ENCODE measurements around the gene EMILIN2.

Gene EMILIN2

GRCh38 chr18:2895391-2895790, 48.6 kb downstream of the EMILIN2 start:
- Mint-ChIP-seq H3K27ac (no peak overlapping the region), H3K9me3 (peaks cover 5% of the 10 kb centered on the region), H3K36me3 (no peaks in the 10 kb centered on the region), H3K4me3 (no peak overlapping the region), H3K4me1 (peaks cover 19% of the 10 kb centered on the region)
- ATAC-seq (no peak), DNase-seq (ENCODE audit: low spot score in 2 of 2) (no peak)

GRCh38 chr18:2896990-2897389, 50.2 kb downstream of the EMILIN2 start:
- H3K4me3 Mint-ChIP-seq = no peak overlapping the region
- ATAC-seq = no peak
- H3K4me1 Mint-ChIP-seq = peaks cover 3% of the 10 kb centered on the region
- no peaks in the 10 kb centered on the region for H3K36me3 Mint-ChIP-seq
- DNase-seq (ENCODE audit: low spot score in 2 of 2) = no peak
- H3K27ac Mint-ChIP-seq = no peak overlapping the region
- H3K9me3 Mint-ChIP-seq = no peaks in the 10 kb centered on the region

GRCh38 chr18:2897448-2898185, 50.8 kb downstream of the EMILIN2 start:
- DNase-seq (ENCODE audit: low spot score in 2 of 2) = no peak
- H3K36me3 Mint-ChIP-seq = no peaks in the 10 kb centered on the region
- H3K4me3 Mint-ChIP-seq = no peak overlapping the region
- ATAC-seq = no peak
- H3K27ac Mint-ChIP-seq = peak overlapping the region; percentile 71
- no peaks in the 10 kb centered on the region for H3K4me1 Mint-ChIP-seq
- H3K9me3 Mint-ChIP-seq = no peaks in the 10 kb centered on the region

GRCh38 chr18:2898186-2898640, 51.4 kb downstream of the EMILIN2 start:
- Mint-ChIP-seq H3K4me1 (no peaks in the 10 kb centered on the region), H3K4me3 (no peak overlapping the region), H3K27ac (peak overlapping the region; percentile 71), H3K36me3 (no peaks in the 10 kb centered on the region), H3K9me3 (no peaks in the 10 kb centered on the region)
- no peak for DNase-seq (ENCODE audit: low spot score in 2 of 2)
- peak; percentile 67 for ATAC-seq

GRCh38 chr18:2900684-2901422, 54.0 kb downstream of the EMILIN2 start:
- peaks cover 6% of the 10 kb centered on the region for H3K36me3 Mint-ChIP-seq
- H3K9me3 Mint-ChIP-seq = no peaks in the 10 kb centered on the region
- no peaks in the 10 kb centered on the region for H3K4me1 Mint-ChIP-seq
- no peak for DNase-seq (ENCODE audit: low spot score in 2 of 2)
- ATAC-seq = no peak
- no peak overlapping the region for H3K27ac Mint-ChIP-seq
- no peak overlapping the region for H3K4me3 Mint-ChIP-seq

GRCh38 chr18:2901423-2901985, 54.7 kb downstream of the EMILIN2 start:
- Mint-ChIP-seq H3K4me3 (no peak overlapping the region), H3K9me3 (no peaks in the 10 kb centered on the region), H3K27ac (no peak overlapping the region), H3K36me3 (peaks cover 7% of the 10 kb centered on the region), H3K4me1 (no peaks in the 10 kb centered on the region)
- no peak for DNase-seq (ENCODE audit: low spot score in 2 of 2)
- ATAC-seq = no peak

GRCh38 chr18:2902327-2902726, 55.5 kb downstream of the EMILIN2 start:
- Mint-ChIP-seq H3K9me3 (no peaks in the 10 kb centered on the region), H3K4me1 (peaks cover 3% of the 10 kb centered on the region), H3K4me3 (no peak overlapping the region), H3K36me3 (peaks cover 7% of the 10 kb centered on the region), H3K27ac (no peak overlapping the region)
- no peak for ATAC-seq
- DNase-seq (ENCODE audit: low spot score in 2 of 2) = no peak

- Mint-ChIP-seq H3K27ac (no peak overlapping the region), H3K9me3 (no peaks in the 10 kb centered on the region), H3K4me1 (peaks cover 10% of the 10 kb centered on the region), H3K4me3 (no peak overlapping the region), H3K36me3 (peaks cover 7% of the 10 kb centered on the region)
- DNase-seq (ENCODE audit: low spot score in 2 of 2) (no peak), ATAC-seq (no peak)
These were observed 56.2 kb downstream of the EMILIN2 start for GRCh38 chr18:2903006-2903405.

- Mint-ChIP-seq H3K9me3 (no peaks in the 10 kb centered on the region), H3K4me1 (peaks cover 18% of the 10 kb centered on the region), H3K27ac (peak overlapping the region; percentile 83), H3K4me3 (peak overlapping the region; percentile 74), H3K36me3 (peaks cover 34% of the 10 kb centered on the region)
- DNase-seq (ENCODE audit: low spot score in 2 of 2) = peak; percentile 36 to 81
- ATAC-seq = peak; percentile 56
These were observed 59.3 kb downstream of the EMILIN2 start for GRCh38 chr18:2905854-2906703.

GRCh38 chr18:2906704-2907549, 60.1 kb downstream of the EMILIN2 start:
- peaks cover 18% of the 10 kb centered on the region for H3K4me1 Mint-ChIP-seq

GRCh38 chr18:2907550-2908135, 60.8 kb downstream of the EMILIN2 start:
- H3K27ac Mint-ChIP-seq = peak overlapping the region; percentile 75
- ATAC-seq = peak; percentile 20
- peaks cover 22% of the 10 kb centered on the region for H3K4me1 Mint-ChIP-seq

More at GRCh38 chr18:2906704-2907549, 60.1 kb downstream of the EMILIN2 start:
- peak overlapping the region; percentile 83 for H3K27ac Mint-ChIP-seq
- DNase-seq (ENCODE audit: low spot score in 2 of 2) = peak; percentile 40 to 81
- H3K9me3 Mint-ChIP-seq = no peaks in the 10 kb centered on the region
- H3K4me3 Mint-ChIP-seq = peak overlapping the region; percentile 74
- H3K36me3 Mint-ChIP-seq = peaks cover 39% of the 10 kb centered on the region
- peak; percentile 75 for ATAC-seq

GRCh38 chr18:2908166-2908945, 61.5 kb downstream of the EMILIN2 start:
- Mint-ChIP-seq H3K4me1 (peaks cover 22% of the 10 kb centered on the region), H3K9me3 (no peaks in the 10 kb centered on the region), H3K4me3 (peak overlapping the region; percentile 74), H3K27ac (peak overlapping the region; percentile 58), H3K36me3 (peaks cover 53% of the 10 kb centered on the region)
- ATAC-seq (no peak), DNase-seq (ENCODE audit: low spot score in 2 of 2) (no peak)

More at GRCh38 chr18:2907550-2908135, 60.8 kb downstream of the EMILIN2 start:
- peak overlapping the region; percentile 74 for H3K4me3 Mint-ChIP-seq
- peaks cover 46% of the 10 kb centered on the region for H3K36me3 Mint-ChIP-seq
- no peaks in the 10 kb centered on the region for H3K9me3 Mint-ChIP-seq
- DNase-seq (ENCODE audit: low spot score in 2 of 2) = no peak

GRCh38 chr18:2908946-2909335, 62.1 kb downstream of the EMILIN2 start:
- no peak for ATAC-seq
- DNase-seq (ENCODE audit: low spot score in 2 of 2) = no peak
- Mint-ChIP-seq H3K4me1 (peaks cover 22% of the 10 kb centered on the region), H3K36me3 (peaks cover 59% of the 10 kb centered on the region), H3K27ac (peak overlapping the region; percentile 58), H3K4me3 (no peak overlapping the region), H3K9me3 (no peaks in the 10 kb centered on the region)

All from stimulated activated effector memory CD8-positive, alpha-beta T cell treated with anti-CD3 and anti-CD28 coated beads, Interleukin-12 subunit alpha, Interleukin-12 subunit beta, amount 100 ng/mL, for 72 hours (primary cell).